ENCODE results near the gene HRAS. TPM values are rescaled to one million over a fixed set of nuclear protein-coding genes. Genes with fewer than 3 reads are reported as not detected.

Gene HRAS
- polyA plus RNA-seq, 1 of the 3 experiments (the other 2 are of a cell fraction) = 217 TPM

GRCh38 chr11:532986-533585 lies 2.3 kb downstream of the HRAS start:
- WGBS (ENCODE audit: low lambda C conversion rate) = 89% methylated on average over 9 of the region's 33 CpGs
- no peak overlapping the region for H3K27ac ChIP-seq (ENCODE audit: low read depth in 2 of 2, low read length in 1 of 2)
- POLR2A ChIA-PET = no interaction called here
- no peak for DNase-seq
- no peaks in the 10 kb centered on the region for H3K27me3 ChIP-seq (ENCODE audit: insufficient read depth)
- H3K4me3 ChIP-seq (ENCODE audit: low read depth in 2 of 2, low read length in 1 of 2) = no peak overlapping the region
- no peak for TF ChIP-seq RFX5 (IDR thresholded peaks at IDR 0.05; ENCODE audit: low read length)
- no peak for TF ChIP-seq GABPA (IDR thresholded peaks at IDR 0.05; ENCODE audit: low read depth)
- no peak for TF ChIP-seq FOXM1 (IDR thresholded peaks at IDR 0.05; ENCODE audit: low read depth)
- TF ChIP-seq CHD2 (IDR thresholded peaks at IDR 0.05; ENCODE audit: low read length, partially characterized antibody) = no peak
- TF ChIP-seq MXI1 (IDR thresholded peaks at IDR 0.05; ENCODE audit: low read depth, low read length) = no peak
- TF ChIP-seq SIN3A (IDR thresholded peaks at IDR 0.05; ENCODE audit: borderline replicate concordance, low read depth, low read length) = no peak
- no peak for TF ChIP-seq RCOR1 (IDR thresholded peaks at IDR 0.05; ENCODE audit: low read length)
- TF ChIP-seq PBX3 (IDR thresholded peaks at IDR 0.05) = no peak
- TF ChIP-seq MEF2A (IDR thresholded peaks at IDR 0.05; ENCODE audit: borderline replicate concordance, low read depth) = no peak
- TF ChIP-seq USF1 (IDR thresholded peaks at IDR 0.05; ENCODE audit: borderline replicate concordance, low read depth) = no peak
- H3K4me1 ChIP-seq (ENCODE audit: control insufficient read depth in 1 of 2, insufficient read depth in 2 of 2, low read depth in 1 of 2, low read length in 1 of 2) = peaks cover 0 to 12% of the 10 kb centered on the region in 2 experiments; a peak in 1 of 4 replicates
- peaks cover 0 to 27% of the 10 kb centered on the region in 2 experiments for H3K36me3 ChIP-seq (replicated peaks in 1 of 2; ENCODE audit: control insufficient read depth in 1 of 2, insufficient read depth in 2 of 2, low read length in 1 of 2)
- peaks cover 10% of the 10 kb centered on the region; the same call in 1 of the 2 replicates for H4K20me1 ChIP-seq (ENCODE audit: insufficient read depth)
- H3K9me2 ChIP-seq = no peaks in the 10 kb centered on the region
- H3K9me3 ChIP-seq = no peaks in the 10 kb centered on the region
- CTCF ChIA-PET = interaction anchor here (2.3 kb wide), 2 partner anchors 14 to 21 kb away, joined by 5 to 13 read pairs; no protein-coding TSS in a partner anchor
- H3F3A ChIP-seq (replicated peaks; ENCODE audit: insufficient read depth) = no peaks in the 10 kb centered on the region
- no peak overlapping the region for H3K9ac ChIP-seq
- no peak overlapping the region for H2AFZ ChIP-seq (ENCODE audit: low read depth)
- H3K79me2 ChIP-seq (ENCODE audit: insufficient read depth) = peaks cover 15% of the 10 kb centered on the region
- H3K4me2 ChIP-seq = no peak overlapping the region

- H3K27ac ChIP-seq (ENCODE audit: low read depth in 2 of 2, low read length in 1 of 2) = no peak overlapping the region
- no peaks in the 10 kb centered on the region for H3K27me3 ChIP-seq (ENCODE audit: insufficient read depth)
- TF ChIP-seq CHD2 (IDR thresholded peaks at IDR 0.05; ENCODE audit: low read length, partially characterized antibody) = no peak
- no peak for TF ChIP-seq REST (IDR thresholded peaks at IDR 0.05; ENCODE audit: low read depth, low read length)
- TF ChIP-seq USF2 (IDR thresholded peaks at IDR 0.05; ENCODE audit: borderline replicate concordance, low read depth, low read length) = no peak
- no peak for TF ChIP-seq TCF12 (IDR thresholded peaks at IDR 0.05)
- no peak for TF ChIP-seq FOXJ3 (CRISPR knock-in tag; IDR thresholded peaks at IDR 0.05)
- TF ChIP-seq NFIC (IDR thresholded peaks at IDR 0.05; ENCODE audit: borderline replicate concordance) = no peak
- no peak for TF ChIP-seq JUND (IDR thresholded peaks at IDR 0.05)
- no peak for TF ChIP-seq MXI1 (IDR thresholded peaks at IDR 0.05; ENCODE audit: low read depth, low read length)
- no peak for TF ChIP-seq NRF1 (IDR thresholded peaks at IDR 0.05; ENCODE audit: low read depth, low read length)
- no peak for TF ChIP-seq TAF1 (IDR thresholded peaks at IDR 0.05; ENCODE audit: borderline replicate concordance, low read depth, low read length)
- no peak for TF ChIP-seq USF1 (IDR thresholded peaks at IDR 0.05; ENCODE audit: borderline replicate concordance, low read depth)
- TF ChIP-seq MEF2A (IDR thresholded peaks at IDR 0.05; ENCODE audit: borderline replicate concordance, low read depth) = no peak
- peaks cover 0 to 12% of the 10 kb centered on the region in 2 experiments; a peak in 1 of 4 replicates for H3K4me1 ChIP-seq (ENCODE audit: control insufficient read depth in 1 of 2, insufficient read depth in 2 of 2, low read depth in 1 of 2, low read length in 1 of 2)
- no peaks in the 10 kb centered on the region for H3K9me2 ChIP-seq
- ChIA-PET POLR2A (no interaction called here), CTCF (interaction anchor here (2.3 kb wide), 2 partner anchors 14 to 22 kb away, joined by 5 to 13 read pairs; no protein-coding TSS in a partner anchor)
- no peak overlapping the region for H3K9ac ChIP-seq
- no peak overlapping the region for H3K4me2 ChIP-seq
- no peaks in the 10 kb centered on the region for H3K9me3 ChIP-seq
- DNase-seq = no peak
- peaks cover 0 to 27% of the 10 kb centered on the region in 2 experiments for H3K36me3 ChIP-seq (replicated peaks in 1 of 2; ENCODE audit: control insufficient read depth in 1 of 2, insufficient read depth in 2 of 2, low read length in 1 of 2)
- H4K20me1 ChIP-seq (ENCODE audit: insufficient read depth) = peaks cover 10% of the 10 kb centered on the region; the same call in 1 of the 2 replicates
- peaks cover 15% of the 10 kb centered on the region for H3K79me2 ChIP-seq (ENCODE audit: insufficient read depth)
- H3K4me3 ChIP-seq (ENCODE audit: low read depth in 2 of 2, low read length in 1 of 2) = no peak overlapping the region
- 96% methylated on average over 10 of the region's 23 CpGs for WGBS (ENCODE audit: low lambda C conversion rate)
- H2AFZ ChIP-seq (ENCODE audit: low read depth) = no peak overlapping the region
- no peaks in the 10 kb centered on the region for H3F3A ChIP-seq (replicated peaks; ENCODE audit: insufficient read depth)
These were observed 2.8 kb downstream of the HRAS start for GRCh38 chr11:532527-532985.
